ENCODE measurements around the gene SH2B2.

DNA sequence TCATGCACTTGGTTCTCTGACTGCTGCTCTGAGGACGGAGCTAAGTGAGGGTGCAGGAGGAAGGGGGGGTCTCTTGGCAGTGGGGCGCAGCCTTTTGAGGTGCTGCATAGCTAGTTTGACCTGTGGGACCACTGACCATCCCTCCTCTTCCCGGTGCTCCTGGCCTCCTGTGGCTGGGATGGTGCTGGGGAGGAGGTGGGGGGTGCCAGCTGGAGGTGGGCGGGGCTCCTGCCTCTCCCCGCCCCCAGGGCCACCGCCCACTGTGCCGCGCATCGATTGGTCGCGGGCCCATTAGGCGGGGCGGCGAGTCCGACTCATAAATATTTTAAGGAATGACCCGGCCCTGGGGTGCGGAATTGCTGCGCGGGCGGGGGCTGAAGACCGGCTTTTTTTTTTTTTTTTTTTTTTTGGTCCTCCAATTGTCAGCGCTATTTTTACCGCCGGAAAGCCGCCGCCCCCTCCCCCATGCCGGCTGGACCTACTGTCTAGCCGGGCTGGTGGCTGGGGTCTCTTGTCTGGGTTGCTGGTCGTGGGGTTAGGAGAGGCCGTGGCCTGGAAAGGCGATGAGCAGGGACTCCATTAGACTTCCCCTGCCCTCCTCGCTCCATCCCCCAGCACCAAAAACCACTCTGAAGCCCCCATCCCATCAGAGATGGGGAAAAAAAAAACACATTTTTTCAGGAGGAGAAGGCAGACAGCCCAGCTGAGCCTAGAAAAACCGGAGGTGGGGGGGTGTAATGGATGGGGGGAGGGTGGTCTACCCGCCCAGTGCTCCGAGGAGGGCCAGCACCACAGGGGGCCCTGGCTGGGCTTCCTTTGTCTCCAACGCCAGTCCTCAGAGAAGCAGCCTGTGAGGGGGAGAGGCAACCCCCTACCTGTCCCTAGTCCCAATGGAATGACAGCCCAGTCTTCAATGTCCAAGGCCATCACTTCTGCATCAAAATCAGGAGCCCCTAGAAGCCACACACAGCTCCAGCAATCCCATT, 6.4 kb downstream of the SH2B2 start:
- TF ChIP-seq CTCF (IDR thresholded peaks at IDR 0.05) (no peak), POLR2AphosphoS5 (IDR thresholded peaks at IDR 0.05) (no peak)
